NCI-H2081 (cell line): ENCODE measurements around the gene RFX2.
"Not testable (repeated sequence)": the region's sequence is repeated elsewhere in the genome, so short reads cannot be mapped to it uniquely, and the experiment has no call there.

Experiments
- DNase-seq, 2 experiments: peaks; one replicate each; lab custom pipeline; 2025; lab: John Stamatoyannopoulos, UW

RFX2 gene

DNA sequence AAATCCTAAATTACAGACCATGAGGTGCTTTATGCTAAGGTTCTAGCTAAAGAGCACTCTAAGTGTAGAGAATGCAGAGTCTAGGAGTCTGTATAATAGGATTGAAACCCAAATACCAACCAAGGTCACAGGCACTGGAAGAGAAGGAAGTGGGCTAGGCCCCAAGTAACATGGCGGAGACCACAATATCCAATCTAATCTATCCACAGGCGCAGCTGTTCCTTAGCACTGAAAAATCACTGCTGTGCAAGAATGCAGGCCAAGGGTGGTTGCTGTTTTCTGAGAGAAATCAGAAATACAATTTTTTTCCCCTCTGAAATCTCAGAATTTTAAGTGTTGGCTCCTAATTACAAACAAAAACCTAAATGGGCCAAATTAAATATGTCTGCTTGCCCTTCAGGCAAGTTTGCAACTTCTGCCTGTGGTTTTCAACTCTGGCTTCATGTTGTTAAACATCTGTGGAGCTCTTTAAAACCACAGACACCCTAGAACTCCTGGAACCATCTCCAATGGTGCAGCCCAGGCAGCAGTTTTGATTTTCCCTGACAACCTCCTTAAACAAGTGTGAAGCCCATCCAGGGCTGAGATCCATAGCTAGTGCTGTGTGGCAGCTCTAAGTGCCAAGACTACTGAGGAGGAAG is 138.5 kb downstream of the RFX2 start:
- DNase-seq, result no peak

DNA sequence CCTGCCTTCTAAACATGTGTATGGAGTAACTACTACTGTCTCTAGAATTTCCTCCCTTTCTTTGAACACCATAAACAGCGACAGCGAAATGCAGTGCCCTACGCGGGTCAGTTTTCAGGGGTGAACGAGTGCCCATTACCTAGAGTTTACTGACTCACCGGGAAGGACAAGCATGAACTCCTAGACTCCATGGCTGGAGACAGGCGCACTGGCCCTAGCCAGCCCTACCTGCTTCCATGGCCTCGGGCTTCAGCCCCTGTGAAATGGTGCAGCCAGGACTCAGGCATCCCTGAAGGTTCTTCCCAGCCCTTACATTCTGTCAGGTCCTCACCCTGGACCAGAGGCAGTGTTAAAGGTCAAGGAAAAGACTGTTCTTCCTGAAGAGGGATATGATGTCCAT is 140.8 kb downstream of the RFX2 start:
- no peak for DNase-seq

DNA sequence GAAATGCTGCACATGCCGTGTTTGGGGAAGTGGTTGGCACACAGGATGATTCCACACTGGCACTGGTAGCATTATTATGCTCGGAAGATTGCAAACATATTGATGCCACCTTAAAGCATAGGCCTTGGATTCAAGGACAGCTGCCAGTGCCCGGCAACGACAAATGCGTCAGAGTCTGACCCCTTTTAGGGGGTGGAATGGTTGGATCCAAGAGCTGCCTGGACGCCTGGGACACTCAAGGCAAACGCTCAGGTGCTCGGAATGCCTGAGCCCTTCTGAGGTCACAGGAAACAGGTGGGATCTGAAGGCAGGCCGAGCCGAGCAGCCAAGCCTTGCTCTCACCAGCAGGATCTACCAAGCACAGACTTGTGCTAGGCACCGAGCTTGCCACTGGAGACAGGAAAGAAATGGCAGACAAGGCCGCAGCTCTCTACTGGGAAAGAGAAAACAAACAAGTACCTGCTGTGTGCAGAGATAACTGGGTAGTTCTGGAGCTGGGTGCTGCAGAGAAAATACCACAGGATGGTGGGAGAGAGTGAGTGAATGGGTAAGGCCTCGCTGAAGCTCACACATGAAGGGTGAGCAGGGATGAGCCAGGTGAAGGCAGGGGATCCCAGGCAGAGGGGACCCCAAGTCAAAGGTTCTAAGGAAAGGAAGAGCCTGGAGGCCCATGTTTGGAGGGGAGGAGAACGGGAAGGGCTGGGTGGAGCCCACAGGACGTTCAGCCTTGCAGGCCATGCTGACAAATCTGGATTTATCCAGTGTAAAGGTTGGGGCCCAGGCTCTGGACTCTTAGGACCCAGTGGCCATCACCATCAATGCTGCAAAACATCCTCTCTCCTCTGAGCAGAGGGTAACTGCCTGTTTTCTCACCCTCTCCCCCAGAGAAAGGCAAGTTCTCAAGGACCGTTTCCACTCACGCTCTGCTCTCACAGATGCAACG is 141.6 kb downstream of the RFX2 start:
- DNase-seq, result peak in 1 of 2 experiments; percentile 51

DNA sequence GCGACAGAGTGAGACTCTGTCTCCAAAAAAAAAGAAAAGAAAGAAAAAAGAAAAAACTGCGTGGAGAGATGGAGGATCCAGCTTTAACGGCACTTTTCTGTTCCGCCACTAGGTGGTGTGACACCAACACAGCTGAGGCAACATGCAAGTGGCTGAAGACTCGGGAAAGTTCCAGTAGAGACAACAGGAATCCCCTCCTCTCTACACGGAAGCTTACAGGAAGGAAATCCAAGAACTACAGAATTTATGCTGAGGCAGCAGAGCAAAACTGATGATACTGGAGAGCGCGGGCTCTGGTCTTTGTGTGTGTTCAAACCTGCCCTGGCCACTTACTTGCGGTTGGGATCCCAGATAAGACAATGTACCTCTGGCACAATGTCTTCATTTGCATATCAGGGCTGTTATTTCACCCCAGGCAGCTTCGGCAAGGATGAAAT is 142.3 kb downstream of the RFX2 start:
- DNase-seq, result peak; percentile 17 to 61

DNA sequence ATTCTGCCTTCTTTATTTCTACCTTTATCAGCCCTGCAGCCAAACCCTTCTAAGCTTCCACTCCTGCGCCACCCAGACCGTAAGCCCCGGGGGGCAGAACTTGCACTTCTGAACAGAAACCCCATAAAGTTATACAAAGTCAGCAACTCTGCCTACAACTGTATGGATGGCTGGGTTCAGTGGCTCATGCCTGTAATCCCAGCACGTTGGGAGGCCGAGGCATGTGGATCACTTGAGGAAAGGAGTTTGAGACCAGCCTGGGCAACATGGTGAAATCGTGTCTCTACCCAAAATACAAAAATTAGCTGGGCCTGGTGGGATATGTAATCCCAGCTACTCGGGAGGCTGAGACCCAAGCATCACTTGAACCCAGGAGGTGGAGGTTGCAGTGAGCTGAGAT is 142.7 kb downstream of the RFX2 start:
- DNase-seq, result no peak

DNA sequence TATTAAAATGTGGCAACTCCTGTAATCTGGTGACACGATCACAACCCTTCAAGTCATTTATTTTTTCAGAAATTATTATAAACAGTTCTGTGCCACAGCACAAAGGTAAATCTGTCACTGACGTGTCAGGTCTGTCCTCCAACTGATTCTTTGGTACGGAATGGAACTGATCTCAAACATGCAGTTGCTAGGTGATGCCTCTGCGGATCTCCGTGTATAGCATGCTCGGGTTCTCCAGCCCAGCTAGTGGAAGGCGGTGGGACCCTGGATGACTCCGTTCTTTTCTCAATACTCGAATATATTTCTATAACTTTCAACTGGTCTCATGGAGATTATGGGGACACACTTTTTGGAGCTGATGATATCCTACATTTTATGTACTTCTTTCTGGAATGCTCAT is 143.4 kb downstream of the RFX2 start:
- no peak for DNase-seq

DNA sequence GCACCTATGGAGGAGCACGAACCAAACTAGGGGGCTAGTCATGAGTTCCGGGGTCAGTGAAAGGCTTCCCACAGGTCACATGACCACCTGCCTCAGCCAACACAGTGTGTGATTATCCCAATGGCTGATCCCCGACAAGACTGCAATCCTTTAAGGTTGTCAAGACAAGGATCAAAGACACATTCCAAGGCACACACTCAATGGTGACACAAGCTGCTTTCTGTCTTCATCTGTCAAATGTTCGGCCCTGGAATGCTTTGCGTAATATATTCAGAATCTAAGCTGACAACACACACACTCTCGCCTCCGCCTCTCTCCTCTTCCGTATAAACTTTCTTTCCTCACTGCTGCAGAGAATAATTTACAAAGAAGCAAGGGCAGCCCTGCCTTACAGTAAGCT is 144.1 kb downstream of the RFX2 start:
- no peak for DNase-seq

DNA sequence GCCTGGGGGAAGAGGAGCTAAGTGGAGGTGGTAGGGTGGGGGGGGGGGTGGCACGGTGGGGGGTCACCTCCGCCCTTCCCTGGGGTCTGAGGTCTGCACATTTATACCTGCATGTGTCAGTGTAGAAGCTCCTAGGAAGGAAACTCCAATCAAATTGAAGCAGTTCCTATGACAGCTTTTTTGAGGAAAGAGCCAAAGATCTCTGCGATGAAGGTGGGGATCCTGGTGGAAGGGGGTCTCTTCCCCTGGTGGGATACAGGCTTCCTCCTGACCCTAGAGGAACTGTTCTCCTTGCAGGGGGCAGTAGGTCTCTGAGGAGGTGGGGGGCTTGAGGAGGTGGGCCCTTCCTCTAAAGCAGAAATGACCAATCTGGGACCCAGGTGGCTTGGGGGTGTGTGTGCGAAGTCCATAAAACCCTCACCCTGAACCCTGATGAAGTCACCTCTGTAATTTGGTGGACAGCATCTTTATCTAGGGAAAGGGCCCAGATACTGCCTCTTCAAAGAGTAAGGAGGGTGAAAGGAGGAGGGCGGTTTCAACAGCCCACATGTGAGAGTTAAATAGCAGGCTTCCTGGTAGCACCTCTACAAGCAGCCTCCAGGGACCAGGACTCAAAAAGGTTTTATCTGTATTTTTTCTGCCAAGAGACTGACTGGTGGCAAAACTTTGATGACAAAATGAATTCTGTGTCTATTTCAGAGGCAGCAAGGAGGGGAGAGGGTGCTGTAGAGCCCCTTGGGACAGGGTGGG is 145.3 kb downstream of the RFX2 start:
- no peak for DNase-seq

DNA sequence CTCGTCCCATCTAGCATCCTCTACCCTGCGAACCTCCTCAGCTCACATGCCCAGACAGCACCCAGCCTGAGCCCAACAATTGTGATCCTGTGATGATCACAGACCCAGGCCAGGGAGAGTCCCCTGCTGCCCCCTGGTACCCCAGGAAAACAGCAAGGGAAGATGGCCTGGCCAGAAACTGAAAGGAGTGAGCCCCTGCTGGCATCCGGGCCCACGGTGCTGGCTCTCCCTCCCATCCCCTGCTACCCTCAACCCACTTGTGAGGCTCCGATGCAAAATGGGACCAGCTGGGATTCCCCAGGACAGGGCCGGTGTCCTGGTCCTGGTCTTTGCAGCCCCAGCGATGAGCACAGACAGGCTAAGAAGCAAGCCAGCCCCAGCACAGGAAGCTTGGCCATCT is 146.4 kb downstream of the RFX2 start:
- DNase-seq, result no peak

DNA sequence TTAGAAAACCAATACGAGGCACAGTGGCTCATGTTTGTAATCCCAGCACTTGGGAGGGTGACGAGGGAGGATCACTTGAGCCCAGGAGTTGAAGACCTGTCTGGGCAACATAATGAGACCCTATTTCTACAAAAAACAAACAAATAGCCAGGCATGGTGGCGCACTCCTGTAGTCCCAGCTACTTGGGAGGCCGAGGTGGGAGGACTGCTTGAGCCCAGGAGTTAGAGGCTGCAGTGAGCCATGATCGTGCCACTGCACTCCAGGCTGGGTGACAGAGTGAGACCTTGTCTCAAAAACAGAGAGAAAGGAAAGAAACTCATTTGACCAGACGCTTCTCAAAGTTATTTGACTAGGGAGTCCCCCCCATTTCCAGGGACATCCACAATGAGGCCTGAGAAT is 147.0 kb downstream of the RFX2 start:
- not testable (repeated sequence) for DNase-seq

DNA sequence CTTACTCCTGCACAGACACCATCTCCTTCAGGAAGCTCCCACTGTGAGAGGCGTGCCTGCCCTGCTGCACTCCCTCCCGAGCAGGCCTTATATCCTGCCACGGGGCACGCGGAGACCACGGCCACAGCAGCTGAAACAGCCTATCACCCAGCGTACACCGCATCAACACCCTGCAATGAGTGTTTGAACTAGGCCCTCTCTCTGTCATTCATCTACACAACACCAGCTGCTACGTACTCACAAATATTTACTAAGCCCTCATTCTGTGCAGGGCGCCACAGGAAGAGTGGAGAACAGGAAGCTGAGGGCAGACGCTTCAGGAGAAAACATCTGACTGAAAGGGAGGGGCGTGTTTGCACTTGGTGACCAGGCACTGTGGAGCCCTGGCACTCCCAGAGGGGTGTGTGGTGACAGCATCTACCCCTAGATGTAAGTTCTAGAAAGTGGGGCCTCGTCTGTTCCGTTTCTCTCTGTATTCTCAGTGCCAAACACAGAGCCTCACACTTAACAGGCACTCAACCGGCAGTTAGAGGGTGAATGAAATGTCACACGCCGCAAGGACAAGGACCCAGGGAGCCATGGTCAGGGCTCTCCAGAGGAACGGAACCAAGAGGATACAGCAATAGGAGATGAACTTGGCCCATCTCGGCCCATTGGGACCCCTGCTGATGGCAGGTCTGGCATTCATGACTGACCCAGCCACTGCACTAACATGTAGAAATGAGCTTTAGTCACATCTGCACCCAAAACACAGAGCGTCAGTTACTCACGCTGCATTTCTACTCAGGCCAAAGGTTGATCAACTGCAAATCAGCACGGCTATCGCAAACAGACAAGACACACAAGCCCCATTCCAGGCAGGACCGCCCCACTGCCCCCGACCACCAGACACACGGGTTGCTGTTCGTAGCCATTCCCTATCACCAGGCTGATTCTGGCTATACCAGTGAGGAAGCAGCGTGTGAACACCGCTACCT is 148.0 kb downstream of the RFX2 start:
- peak; percentile 96 to 99 for DNase-seq

DNA sequence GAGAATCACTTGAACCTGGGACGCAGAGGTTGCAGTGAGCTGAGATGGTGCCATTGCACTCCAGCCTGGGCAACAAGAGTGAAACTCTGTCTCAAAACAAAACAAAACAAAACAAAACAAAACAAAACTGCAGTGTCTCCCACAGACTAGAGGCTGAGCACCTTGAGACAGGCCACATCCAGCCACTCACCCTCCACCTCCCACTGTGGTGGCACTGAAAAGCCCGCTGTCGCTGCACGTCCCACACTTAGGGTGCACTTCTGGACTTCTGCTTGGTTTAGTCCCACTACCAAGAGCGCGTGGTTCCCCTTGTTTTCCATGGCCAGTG is 148.7 kb downstream of the RFX2 start:
- not testable (repeated sequence) for DNase-seq

DNA sequence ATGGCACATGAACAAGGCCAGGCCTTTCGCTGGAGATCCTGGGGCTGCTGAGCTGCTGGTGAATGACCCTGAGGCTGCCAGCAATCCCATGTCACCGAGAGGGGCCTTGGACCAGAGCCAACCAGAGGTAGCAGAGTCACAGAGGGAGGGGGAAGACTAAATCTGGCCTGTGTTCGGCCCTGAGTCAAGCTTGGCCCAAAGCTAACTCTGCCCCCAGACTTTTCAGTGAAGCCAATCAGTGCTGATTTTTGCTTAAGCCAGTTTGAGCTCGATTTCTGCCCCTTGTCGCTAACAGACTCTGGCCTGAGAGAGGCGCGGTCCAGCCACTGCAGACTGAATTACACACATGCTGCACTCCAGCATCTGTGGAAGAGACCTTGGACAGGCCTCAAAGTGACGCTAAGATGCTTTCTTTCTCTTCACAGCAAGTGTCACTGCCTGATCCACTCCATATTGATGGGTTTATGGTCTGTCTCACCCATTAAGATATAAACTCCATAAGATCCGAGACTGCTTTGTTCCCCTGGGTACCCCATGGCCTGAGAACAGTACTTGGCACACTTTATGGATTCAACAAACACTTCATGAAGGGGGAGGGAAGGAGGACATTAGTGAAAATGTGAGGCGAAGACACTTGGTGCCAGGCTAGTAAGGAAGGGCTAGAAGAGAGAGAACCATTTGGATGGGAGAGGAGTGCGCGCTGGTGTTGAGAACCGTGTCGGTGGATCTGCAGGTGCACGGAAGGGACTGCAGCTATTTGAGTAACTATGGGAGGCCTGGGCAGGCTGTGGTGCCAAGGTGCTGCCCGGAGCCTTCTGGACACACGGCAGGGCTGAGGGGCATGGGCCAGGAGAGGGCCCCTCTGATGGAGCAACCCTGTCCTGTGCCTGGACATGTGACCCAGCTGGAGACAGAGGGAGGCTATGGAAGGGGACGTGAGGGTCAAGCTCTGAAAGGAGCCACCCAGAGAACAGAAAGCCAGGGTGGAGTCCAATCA is 150.0 kb downstream of the RFX2 start:
- peak in 1 of 2 experiments; percentile 51 for DNase-seq

DNA sequence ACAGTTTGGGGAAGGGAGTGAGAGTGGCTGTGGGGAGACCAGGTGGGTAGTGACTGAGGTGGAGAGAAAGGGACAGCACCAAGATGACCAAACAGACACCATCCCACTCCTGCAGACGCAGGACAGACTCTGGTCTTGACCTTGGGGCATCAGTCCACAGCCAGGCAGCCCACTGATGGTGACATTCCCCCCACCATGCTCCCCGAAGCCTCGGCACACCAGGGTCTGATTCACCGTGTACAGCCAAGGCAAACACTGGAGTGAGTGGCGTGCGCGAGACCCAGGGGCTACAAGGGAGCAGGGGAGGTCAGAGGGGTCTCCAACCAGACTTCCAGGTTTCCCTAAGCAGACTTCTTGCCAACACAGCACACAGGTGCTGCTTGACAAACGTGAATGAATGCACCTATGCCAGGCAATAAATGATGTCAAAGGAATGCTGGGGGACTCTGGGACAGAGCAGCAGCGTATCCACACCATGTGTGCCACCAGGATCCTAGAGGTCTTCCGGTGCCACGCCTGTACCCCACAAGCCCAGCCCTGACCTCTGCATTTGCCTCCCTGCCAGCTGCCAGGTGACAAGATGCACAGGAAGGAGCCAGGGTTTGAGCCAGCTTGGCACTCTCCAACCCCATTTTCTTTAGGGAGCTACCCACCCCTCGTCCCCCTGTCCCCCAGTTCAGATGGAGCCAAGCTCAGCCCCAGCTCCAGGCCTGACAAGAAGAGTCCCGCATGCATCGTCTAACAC is 150.9 kb downstream of the RFX2 start:
- DNase-seq, result no peak

DNA sequence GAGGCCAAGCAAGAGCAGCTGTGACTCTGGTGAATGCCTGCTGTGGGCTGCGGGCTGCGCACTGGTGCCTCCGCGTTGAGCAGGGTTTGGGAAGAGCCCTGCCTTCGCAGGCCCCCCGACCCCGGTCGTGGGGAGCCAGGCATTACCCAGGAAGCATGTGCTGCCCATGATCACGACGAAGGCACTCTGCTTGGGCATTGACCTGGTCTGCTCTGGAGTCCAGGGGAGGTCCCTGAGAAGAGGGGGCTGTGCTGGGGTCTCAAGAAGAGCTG is 151.5 kb downstream of the RFX2 start:
- no peak for DNase-seq

DNA sequence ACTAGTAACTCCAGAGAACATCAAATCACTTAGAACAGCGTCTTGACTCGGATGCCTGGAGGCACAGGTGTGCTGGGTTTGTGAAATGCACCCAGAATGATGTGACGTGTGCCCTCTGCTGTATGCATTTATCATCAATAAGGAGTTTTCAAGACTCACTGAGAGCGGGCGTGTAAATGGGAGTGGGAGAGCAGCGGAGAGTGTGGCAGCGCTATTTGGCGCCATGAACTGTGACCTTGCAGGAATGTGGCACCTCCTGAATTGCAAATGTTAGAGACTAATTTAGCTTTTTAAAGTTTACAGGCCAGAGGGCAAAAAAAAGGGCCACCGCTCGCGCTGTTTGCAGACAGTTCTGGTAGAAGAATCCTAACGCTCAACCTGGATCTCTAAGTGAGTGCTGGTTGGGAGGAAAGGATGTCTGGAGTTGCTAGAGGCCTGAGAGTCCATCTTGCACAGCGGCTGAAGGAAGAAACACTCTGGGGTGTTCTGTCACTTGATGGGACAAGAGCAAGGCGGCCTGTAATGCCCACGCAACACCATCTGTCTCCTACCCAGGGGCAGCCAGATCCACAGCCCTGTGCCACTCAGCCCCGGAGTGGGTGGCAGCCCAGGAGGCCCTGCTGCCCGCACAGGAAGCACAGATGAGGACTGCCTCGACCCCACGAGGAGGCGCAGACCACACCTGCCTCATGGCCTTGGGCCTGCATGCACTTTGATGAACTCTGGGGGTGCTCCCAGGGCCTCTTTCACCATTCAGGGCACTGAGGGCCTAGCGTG is 152.0 kb downstream of the RFX2 start:
- no peak for DNase-seq

DNA sequence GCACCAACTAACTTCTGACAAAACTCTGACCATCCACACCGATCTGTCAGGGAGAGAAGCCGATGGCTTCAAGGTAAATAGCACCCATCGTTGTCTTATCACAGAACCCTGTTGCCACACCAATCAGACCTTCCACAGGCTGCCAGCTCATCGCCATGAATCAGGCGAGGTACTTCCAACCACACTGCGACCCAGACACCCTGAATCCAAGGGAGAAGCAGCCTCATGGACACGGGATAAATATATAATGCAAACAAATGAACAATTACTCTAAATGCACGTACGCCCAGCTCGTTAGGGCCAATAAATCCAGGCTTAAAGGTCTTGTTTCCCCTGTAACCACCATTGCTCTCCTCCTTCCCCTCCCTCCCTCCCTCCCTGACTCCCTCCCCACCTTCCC is 153.1 kb downstream of the RFX2 start:
- DNase-seq, result peak; percentile 63 to 88

DNA sequence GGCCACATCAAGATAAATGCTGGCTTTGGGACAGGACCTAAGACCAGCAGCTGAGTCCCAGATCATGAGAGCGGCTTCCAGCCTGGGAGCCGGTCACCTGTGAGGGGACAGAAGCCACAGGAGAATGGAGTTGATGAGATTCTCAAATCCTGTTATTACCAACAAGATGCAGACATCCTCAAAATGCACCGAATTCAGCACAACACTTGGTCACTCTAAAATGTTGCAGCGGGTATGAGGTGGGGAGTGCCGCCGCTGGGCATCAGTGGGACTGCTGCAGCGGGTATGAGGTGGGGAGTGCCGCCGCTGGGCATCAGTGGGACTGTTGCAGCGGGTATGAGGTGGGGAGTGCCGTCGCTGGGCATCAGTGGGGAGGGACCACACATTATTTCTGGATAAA is 153.6 kb downstream of the RFX2 start:
- peak in 1 of 2 experiments; percentile 47 for DNase-seq

DNA sequence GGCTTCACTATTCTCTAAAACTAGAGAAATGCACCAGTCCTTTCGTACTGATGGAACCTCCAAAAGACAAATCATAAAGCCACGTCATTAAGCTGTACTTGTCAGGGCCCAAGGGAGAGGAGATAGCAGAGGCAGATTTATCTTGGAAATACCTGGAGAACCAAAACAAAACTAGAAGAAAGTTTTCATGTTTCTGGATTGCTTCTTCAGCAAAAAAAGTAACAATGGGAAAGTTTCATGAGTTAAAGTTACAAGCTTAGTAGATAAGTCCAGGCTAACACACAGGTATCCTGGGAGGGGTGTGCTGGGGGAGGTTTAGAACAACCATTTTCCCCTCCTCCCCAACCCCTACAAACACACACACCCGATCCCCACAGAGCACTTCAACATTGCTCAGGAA is 154.0 kb downstream of the RFX2 start:
- no peak for DNase-seq
